Measurements from ENCODE around the gene ZFAND4.
"Not testable (repeated sequence)": the region's sequence is repeated elsewhere in the genome, so short reads cannot be mapped to it uniquely, and the experiment has no call there.

ZFAND4 gene

GRCh38 chr10:45575966-45576597 is 96.5 kb downstream of the ZFAND4 start:
- TF ChIP-seq ZNF544 (tag by site-specific recombination; IDR thresholded peaks at IDR 0.05), result no peak
- TF ChIP-seq ZNF114 (tag by site-specific recombination; IDR thresholded peaks at IDR 0.05), result no peak
- TF ChIP-seq SP3 (tag by site-specific recombination; IDR thresholded peaks at IDR 0.05), result no peak
- TF ChIP-seq ZNF639 (tag by site-specific recombination; IDR thresholded peaks at IDR 0.05), result no peak
- no peak for TF ChIP-seq ZNF433 (tag by site-specific recombination; IDR thresholded peaks at IDR 0.05; ENCODE audit: low read depth)
- no peak for TF ChIP-seq ZNF785 (tag by site-specific recombination; IDR thresholded peaks at IDR 0.05)
- no peak for TF ChIP-seq ZNF350 (tag by site-specific recombination; IDR thresholded peaks at IDR 0.05)
- TF ChIP-seq ZBTB21 (tag by site-specific recombination; IDR thresholded peaks at IDR 0.05), result no peak
- no peak for TF ChIP-seq ZNF169 (tag by site-specific recombination; IDR thresholded peaks at IDR 0.05)
- TF ChIP-seq MYNN (tag by site-specific recombination; IDR thresholded peaks at IDR 0.05; ENCODE audit: borderline replicate concordance), result no peak
- TF ChIP-seq TSHZ1 (tag by site-specific recombination; IDR thresholded peaks at IDR 0.05; ENCODE audit: borderline replicate concordance), result no peak
- TF ChIP-seq ZBTB11 (tag by site-specific recombination; conservative IDR thresholded peaks at IDR 0.05; ENCODE audit: low read depth), result no peak
- no peak for TF ChIP-seq ZNF530 (tag by site-specific recombination; IDR thresholded peaks at IDR 0.05; ENCODE audit: low read depth)
- no peak for TF ChIP-seq ZNF501 (tag by site-specific recombination; IDR thresholded peaks at IDR 0.05)
- no peak for TF ChIP-seq PATZ1 (tag by site-specific recombination; IDR thresholded peaks at IDR 0.05)

GRCh38 chr10:45575032-45575761 is 97.4 kb downstream of the ZFAND4 start:
- POLR2A ChIA-PET; H3K4me3 ChIP-seq (ENCODE audit: low read depth, low read length); H3K27ac ChIP-seq (ENCODE audit: extremely low read depth, low read depth, low read length); CTCF ChIA-PET; H3K9me3 ChIP-seq (ENCODE audit: control insufficient read depth, insufficient read depth, low read depth, low read length); H3K4me1 ChIP-seq (ENCODE audit: control insufficient read depth, insufficient read depth, low read length); H3K36me3 ChIP-seq (ENCODE audit: control insufficient read depth in 2 of 2, insufficient read depth in 1 of 2, low read length in 2 of 2): not testable (repeated sequence)

More at GRCh38 chr10:45575966-45576597, 96.5 kb downstream of the ZFAND4 start:
- H3K36me3 ChIP-seq (ENCODE audit: control insufficient read depth in 2 of 2, insufficient read depth in 1 of 2, low read length in 2 of 2), result no peaks in the 10 kb centered on the region
- H3K9me3 ChIP-seq (ENCODE audit: control insufficient read depth, insufficient read depth, low read depth, low read length), result no peaks in the 10 kb centered on the region
- no peak overlapping the region for H3K27ac ChIP-seq (ENCODE audit: extremely low read depth, low read depth, low read length)
- H3K4me1 ChIP-seq (ENCODE audit: control insufficient read depth, insufficient read depth, low read length), result no peaks in the 10 kb centered on the region
- H3K4me3 ChIP-seq (ENCODE audit: low read depth, low read length), result no peak overlapping the region
- ChIA-PET CTCF (no interaction called here), POLR2A (interaction anchor here (0.7 kb wide), 1 partner anchor 44 kb away, joined by 4 read pairs; no protein-coding TSS in a partner anchor)

Data from HEK293 (cell line).